Measurements from ENCODE around the gene PRKN.

Gene PRKN

DNA sequence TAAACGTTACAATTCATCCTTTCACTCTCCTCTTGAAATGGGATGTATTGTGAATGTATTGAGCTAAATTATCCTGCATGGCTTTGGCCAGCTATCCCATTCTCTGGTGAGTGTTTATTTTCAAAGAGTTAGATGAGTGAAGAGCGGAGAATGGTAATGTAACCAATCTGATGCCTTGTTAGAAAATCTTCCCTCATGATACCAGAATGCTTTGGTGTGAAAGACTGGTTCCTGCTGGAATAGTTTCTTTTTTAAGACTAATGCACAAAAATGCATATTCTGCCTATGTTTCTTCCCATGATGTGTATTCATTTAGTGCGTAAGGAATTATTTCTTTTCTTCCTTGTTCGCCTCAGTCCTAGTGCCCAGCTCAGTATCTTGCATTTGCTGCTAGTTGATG, 506.7 kb downstream of the PRKN start:
- DNase-seq, result no peak

DNA sequence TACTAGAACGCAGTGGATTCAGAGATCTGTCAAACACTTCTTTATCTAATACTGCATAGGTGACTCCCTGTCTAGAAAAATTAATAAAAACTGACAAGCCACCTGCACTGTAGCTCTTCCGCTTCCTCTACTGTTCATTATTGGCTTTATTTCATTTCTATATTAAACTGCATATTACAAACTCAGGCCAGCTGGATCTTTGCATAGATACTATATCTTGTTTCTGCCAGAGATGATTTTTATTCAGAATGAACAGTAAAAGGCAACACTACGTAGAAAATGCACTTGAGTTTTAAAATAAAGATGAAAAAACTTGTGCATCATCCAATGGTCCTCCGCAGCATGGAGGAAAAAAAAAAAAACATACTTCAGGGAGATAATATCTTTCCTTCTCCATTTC, 508.3 kb downstream of the PRKN start:
- DNase-seq, result no peak

GRCh38 chr6:162217811-162218493, 509.6 kb downstream of the PRKN start:
- no peak for DNase-seq

GRCh38 chr6:162217058-162217457, 510.5 kb downstream of the PRKN start:
- DNase-seq, result no peak

- no peak for DNase-seq
These were observed 515.8 kb downstream of the PRKN start for GRCh38 chr6:162211777-162212176.

- DNase-seq, result no peak
These were observed 516.5 kb downstream of the PRKN start for GRCh38 chr6:162211022-162211421.

GRCh38 chr6:162203287-162203686, 524.3 kb downstream of the PRKN start:
- DNase-seq, result no peak

GRCh38 chr6:162200945-162201690, 526.4 kb downstream of the PRKN start:
- DNase-seq, result no peak

DNA sequence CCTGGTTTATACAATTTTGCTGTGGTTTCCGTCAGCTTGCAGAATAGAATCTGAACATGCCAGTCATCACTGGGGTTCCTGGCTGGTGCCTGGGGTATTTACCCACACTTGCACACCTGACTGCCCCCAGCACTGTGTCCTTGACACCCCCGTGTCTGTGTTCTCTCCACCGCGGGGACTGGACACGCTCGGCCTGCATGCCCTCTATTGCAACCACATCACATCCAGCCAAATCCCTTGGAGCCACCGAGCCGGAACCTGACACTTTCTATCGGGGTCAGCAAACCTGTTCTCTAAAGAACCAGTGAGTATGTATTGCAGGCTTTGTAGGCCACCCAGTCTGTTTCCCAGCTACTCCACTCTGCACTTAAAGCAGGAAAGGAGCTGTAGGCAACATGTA, 527.5 kb downstream of the PRKN start:
- DNase-seq, result no peak

- no peak for DNase-seq
These were observed 528.6 kb downstream of the PRKN start for GRCh38 chr6:162198925-162199324.

DNA sequence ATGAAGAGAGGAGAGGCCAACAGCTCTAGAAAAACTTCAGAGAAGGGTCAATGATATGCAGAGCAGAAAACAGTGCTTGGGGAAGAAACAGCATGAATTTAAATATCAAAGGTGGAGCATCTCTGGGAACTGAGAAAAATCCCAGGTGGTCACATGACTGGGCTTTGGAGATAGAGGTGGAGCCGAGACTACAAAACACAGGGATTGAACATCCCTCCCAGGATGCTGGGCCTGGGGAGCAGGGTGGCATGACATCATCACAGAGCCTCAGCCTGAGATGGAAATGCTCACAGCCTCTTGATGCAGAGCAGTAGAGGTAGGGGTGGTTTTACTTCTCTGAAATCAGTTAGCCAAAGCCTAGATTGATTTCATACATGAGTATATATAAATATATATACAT, 529.5 kb downstream of the PRKN start:
- DNase-seq, result no peak

DNA sequence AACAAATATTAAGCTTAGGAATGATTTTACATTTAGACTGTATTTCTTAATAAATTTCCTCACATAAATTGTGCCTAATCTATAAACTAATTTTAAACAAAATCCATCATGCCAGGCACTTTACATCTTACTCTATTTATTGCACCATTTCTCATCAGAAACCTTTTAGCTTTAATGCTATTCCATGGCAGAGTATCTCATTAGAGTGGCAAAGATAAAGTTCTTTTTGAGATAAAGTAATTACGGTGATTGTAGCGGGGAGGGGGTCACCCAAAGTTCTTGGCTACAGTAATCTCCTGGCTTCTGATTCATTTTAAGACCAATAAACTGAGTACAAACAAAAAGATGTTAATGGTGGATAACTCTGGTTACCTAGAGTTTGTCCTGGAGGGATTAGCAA, 532.1 kb downstream of the PRKN start:
- DNase-seq, result no peak

- DNase-seq, result no peak
These were observed 536.6 kb downstream of the PRKN start for GRCh38 chr6:162190981-162191380.

GRCh38 chr6:162187168-162187935, 540.2 kb downstream of the PRKN start:
- no peak for DNase-seq

DNA sequence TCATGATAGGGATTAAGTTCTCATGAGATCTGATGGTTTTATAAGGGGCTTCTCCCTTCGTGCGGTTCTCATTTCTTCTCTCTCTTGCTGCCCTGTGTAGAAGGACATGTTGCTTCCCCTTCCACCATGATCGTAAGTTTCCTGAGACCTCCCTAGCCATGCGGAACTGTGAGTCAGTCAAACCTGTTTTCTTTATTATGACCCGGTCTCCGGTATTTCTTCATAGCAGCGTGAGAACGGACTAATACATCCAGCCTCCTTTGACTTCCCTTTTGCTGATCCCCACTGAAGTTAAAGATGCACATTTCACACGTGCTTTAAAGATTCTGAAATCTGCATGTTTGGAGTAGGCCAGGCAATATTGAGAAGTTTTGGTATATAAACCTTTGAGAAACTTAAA, 543.1 kb downstream of the PRKN start:
- DNase-seq, result no peak

GRCh38 chr6:162181741-162182401, 545.7 kb downstream of the PRKN start:
- DNase-seq, result no peak

DNA sequence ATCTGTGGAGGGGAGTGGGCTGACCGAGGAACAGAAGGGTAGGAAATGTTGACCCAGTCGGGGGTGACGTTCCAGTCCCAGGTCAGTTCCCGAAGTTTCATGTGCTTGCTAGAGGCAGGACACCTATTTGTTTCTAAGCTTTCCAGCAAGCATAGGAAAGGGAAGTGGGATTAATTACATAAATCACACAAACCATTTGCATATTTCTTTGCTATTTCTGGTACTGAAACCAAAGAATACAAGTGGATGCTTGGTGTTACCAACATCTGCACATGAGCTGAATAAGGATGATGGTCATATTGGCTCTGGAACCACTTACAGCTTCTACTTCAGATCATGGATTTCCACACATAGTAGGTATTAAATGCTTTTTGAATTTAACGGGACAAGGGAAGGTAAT, 546.5 kb downstream of the PRKN start:
- no peak for DNase-seq

DNA sequence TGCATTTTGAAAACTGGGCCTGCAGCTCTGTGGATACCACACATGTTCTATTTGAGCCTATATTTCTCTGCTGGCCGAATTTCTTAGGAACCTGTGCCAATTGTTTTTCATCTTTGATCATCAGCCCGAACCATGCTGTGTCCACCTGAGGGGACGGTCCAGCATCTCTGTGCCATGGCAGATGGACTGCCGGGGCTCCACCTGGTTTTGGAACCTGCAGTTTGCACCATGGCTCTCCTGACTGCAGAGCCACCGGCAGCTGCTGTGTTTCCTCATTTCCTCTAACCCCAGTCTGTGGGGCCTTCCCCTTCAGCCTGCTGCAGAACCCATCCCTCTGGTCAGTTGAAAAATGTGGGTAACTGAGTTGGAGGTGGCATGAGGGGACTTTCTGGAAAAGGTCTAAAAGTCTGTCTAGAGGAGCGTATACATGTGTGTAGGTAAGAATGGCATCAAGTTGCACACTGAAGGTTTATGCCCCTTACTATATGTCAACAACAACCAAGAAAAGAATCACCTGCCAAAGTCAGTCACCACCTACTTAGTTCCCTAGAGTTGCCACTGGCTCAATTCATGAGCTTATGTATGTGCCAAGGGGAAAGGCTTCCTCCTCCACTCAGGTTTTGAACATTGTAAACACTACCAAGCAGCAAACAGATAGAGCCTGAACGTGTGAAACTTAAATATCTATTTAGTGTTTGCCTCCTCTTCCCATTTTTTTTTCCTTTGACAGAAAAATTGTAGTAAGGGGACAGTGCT, 548.2 kb downstream of the PRKN start:
- no peak for DNase-seq

DNA sequence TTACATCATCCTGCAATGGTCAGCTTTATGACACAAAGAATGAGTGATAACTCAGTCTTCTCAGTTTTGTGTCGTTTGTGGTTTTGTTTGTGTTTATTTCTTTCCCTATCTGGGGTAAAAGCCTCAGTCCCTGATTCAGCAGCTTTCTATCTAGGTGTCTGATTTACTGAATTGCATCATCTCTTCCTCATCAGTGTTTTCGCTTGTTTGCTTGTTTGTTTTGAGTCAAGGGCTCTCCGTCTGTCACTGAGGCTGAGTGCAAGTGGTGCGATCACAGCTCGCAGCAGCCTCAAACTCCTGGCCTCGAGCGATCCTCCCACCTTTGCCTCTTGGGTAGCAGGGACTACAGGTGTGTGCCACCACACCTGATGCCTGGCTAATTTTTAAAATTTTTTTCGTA, 548.9 kb downstream of the PRKN start:
- DNase-seq, result no peak

DNA sequence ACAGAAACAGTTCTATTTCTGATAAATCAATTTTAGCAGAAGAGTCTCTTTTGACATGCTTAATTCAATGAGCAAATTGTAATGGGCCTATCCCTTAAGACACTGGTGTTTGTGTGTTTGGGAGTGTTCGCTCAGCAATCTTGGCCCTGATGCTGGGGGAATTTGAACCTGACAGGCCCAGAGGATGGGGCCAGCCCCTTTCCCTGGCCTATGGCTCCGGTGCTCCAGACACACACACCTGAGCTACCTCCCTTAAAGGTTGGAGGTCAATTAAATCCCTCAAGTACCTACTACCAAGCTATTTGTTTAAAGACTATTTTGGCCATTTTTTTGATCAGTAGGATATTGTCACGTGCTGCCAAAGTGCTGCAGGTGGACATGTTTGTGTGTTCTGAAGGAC, 549.3 kb downstream of the PRKN start:
- DNase-seq, result no peak

DNA sequence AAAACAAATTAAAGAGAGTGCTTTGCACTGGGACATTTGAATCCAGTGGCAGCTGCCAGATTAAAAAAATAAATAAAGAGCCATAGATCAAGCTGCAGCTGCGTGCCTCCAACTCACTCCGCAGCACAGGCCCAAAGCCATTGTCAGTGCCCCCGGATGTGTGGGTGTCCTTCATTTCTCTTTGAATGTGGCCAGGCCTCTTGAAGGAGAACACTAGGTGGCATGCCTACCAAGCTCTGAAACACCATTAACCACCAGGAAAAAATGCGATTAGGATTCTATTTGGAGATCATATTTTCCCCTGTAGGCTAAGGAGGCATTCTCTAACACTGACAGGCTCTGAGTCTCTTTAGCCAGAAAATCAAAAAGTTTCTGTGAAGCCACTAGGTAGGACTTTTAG, 549.8 kb downstream of the PRKN start:
- DNase-seq, result no peak

DNA sequence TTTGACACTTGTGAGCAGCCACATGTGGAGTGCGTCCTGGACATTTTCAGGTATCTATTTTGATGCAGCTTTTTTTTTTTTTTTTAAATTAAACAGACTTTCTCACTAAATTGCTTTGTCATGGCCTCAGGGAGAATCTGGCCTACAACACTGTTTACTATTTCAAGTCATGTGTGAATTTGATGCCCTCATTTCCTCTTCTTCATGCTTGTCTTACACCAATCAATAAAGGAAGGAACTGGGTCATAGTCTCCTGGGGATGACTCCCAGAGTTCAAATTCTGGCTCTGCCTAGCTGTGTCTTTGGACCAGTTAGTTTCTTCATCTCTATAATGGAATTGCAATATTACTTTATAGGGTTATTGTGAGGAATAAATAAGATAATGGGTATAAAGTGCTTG, 554.1 kb downstream of the PRKN start:
- no peak for DNase-seq

GRCh38 chr6:162165479-162165878, 562.1 kb downstream of the PRKN start:
- DNase-seq, result no peak
